ENCODE results near the gene SRP54. TPM values are rescaled to one million over a fixed set of nuclear protein-coding genes. Genes with fewer than 3 reads are reported as not detected.
"Not testable (repeated sequence)": the region's sequence is repeated elsewhere in the genome, so short reads cannot be mapped to it uniquely, and the experiment has no call there.

Gene SRP54
- total and polyA plus RNA-seq, 12 donors = 17.7 to 143 (median 56.5) TPM

DNA sequence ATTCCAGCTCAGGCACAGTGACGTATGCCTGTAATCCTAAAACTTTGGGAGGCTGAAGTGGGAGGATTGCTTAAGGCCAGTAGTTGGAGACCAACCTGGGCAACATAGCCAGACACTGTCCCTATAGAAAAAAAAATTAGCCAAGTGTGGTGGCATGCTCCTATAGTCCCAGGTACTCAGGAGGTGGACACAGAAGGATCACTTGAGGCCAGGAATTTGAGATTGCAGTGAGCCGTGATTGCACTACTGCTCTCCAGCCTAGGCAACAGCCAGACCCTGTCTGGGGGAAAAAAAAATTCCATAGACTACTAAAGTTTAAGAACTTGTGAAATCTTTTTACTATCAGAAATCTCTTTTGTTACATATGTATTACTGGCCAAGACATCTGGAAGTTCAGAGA lies 69.8 kb downstream of the SRP54 start:
- TF ChIP-seq CTCF (IDR thresholded peaks at IDR 0.05) (no peak), POLR2A (IDR thresholded peaks at IDR 0.05) (no peak)
- no peak for DNase-seq
- Histone ChIP-seq H3K27ac (no peak overlapping the region), H3K27me3 (no peaks in the 10 kb centered on the region), H3K4me3 (no peak overlapping the region), H3K4me1 (replicated peaks in 1 of 2) (peaks cover 13 to 16% of the 10 kb centered on the region in 2 donors), H3K36me3 (replicated peaks in 1 of 2) (peaks cover 0 to 8% of the 10 kb centered on the region in 2 donors), H3K9me3 (replicated peaks in 1 of 3) (no peaks in the 10 kb centered on the region)
- WGBS, 4 donors = 74 to 96% (median 94%) methylated on average over 2 of the region's 2 CpGs
- intact Hi-C loops (cut with DNase I) = no loop called here

DNA sequence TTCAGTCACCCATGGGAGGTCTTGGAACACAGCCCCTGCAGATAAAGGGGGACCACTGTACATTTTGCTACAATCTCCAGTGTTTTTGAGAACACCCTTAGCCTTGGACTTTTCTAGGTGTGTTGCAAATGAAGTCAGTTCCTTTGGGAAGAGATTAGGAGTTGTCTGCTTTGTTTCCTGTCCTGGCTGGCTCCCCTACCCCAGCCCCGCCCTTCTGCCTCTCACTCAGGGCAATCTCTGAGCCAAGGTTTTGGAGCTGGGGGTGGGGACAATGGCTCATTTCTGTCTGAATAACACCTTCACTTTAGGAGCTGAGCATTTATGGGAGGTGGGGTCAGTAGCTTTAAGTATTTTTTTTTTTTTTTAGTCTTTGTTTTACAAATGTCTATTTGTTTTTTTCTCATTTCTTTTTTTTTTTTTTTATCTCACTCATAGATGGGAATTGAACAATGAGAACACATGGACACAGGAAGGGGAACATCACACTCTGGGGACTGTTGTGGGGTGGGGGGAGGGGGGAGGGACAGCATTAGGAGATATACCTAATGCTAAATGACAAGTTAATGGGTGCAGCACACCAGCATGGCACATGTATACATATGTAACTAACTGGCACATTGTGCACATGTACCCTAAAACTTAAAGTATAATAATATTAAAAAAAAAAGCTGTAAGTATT lies 78.5 kb downstream of the SRP54 start:
- H3K27me3 ChIP-seq; intact Hi-C loops (cut with DNase I); H3K9me3 ChIP-seq (replicated peaks in 1 of 3); H3K4me1 ChIP-seq (replicated peaks in 1 of 2); H3K4me3 ChIP-seq: not testable (repeated sequence)
- Histone ChIP-seq H3K27ac (peak overlapping the region in 3 of 5 donors; percentile 31 to 41 (median 37)), H3K36me3 (replicated peaks in 1 of 2) (peaks cover 0 to 13% of the 10 kb centered on the region in 2 donors)
- WGBS, 4 donors = 36 to 67% (median 50%) methylated on average over 1 of the region's 1 CpG
- DNase-seq = peak; percentile 29 to 71 (median 61)

GRCh38 chr14:35065731-35066130 lies 82.9 kb downstream of the SRP54 start:
- H3K9me3 ChIP-seq (replicated peaks in 1 of 3); intact Hi-C loops (cut with DNase I); H3K27ac ChIP-seq; DNase-seq; H3K36me3 ChIP-seq (replicated peaks in 1 of 2); H3K27me3 ChIP-seq; H3K4me1 ChIP-seq (replicated peaks in 1 of 2); H3K4me3 ChIP-seq: not testable (repeated sequence)
- 61 to 68% (median 66%) methylated on average over 5 of the region's 5 CpGs for WGBS, 4 donors

- Histone ChIP-seq H3K4me3 (no peak overlapping the region), H3K27ac (no peak overlapping the region), H3K4me1 (replicated peaks in 1 of 2) (no peaks in the 10 kb centered on the region), H3K36me3 (replicated peaks in 1 of 2) (peaks cover 0 to 11% of the 10 kb centered on the region in 2 donors), H3K9me3 (replicated peaks in 1 of 3) (no peaks in the 10 kb centered on the region), H3K27me3 (no peaks in the 10 kb centered on the region)
- intact Hi-C loops (cut with DNase I) = no loop called here
- DNase-seq = no peak
- TF ChIP-seq POLR2A (IDR thresholded peaks at IDR 0.05) (no peak), CTCF (IDR thresholded peaks at IDR 0.05) (no peak)
- 92 to 96% (median 96%) methylated on average over 4 of the region's 4 CpGs for WGBS, 4 donors
Measured at GRCh38 chr14:35068238-35069012, 85.6 kb downstream of the SRP54 start.

- intact Hi-C loops (cut with DNase I) = no loop called here
- no peak for DNase-seq
- Histone ChIP-seq H3K27me3 (no peaks in the 10 kb centered on the region), H3K9me3 (replicated peaks in 1 of 3) (no peaks in the 10 kb centered on the region), H3K4me1 (replicated peaks in 1 of 2) (no peaks in the 10 kb centered on the region), H3K27ac (no peak overlapping the region), H3K36me3 (replicated peaks in 1 of 2) (peaks cover 0 to 12% of the 10 kb centered on the region in 2 donors), H3K4me3 (no peak overlapping the region)
- TF ChIP-seq CTCF (IDR thresholded peaks at IDR 0.05) (no peak), POLR2A (IDR thresholded peaks at IDR 0.05) (no peak)
- WGBS, 4 donors = 90 to 98% (median 94%) methylated on average over 3 of the region's 3 CpGs
Measured at GRCh38 chr14:35072226-35072625, 89.4 kb downstream of the SRP54 start.

Data from adrenal gland (tissue), 12 donors.